Renal pelvis (tissue), 4 donors: ENCODE data around the gene MRPS27. TPM values are rescaled to one million over a fixed set of nuclear protein-coding genes. Genes with fewer than 3 reads are reported as not detected.
"Not testable (repeated sequence)": the region's sequence is repeated elsewhere in the genome, so short reads cannot be mapped to it uniquely, and the experiment has no call there.

Experiments used
- DNase-seq: peaks from one replicate; pipeline ENCODE4 v3.0.0-alpha.2; 2013
- polyA plus RNA-seq, 3 donors: library from polyadenylated mRNA; unstranded; fragments of 120-200 nt; gene quantifications; one replicate each; pipeline ENCODE4 v1.2.1, GENCODE V29; 2013; ENCODE audit not compliant: insufficient read length in 3 of 3

The MRPS27 gene
- polyA plus RNA-seq, 3 donors: 62.5 to 70.7 (median 64.2) TPM

DNA sequence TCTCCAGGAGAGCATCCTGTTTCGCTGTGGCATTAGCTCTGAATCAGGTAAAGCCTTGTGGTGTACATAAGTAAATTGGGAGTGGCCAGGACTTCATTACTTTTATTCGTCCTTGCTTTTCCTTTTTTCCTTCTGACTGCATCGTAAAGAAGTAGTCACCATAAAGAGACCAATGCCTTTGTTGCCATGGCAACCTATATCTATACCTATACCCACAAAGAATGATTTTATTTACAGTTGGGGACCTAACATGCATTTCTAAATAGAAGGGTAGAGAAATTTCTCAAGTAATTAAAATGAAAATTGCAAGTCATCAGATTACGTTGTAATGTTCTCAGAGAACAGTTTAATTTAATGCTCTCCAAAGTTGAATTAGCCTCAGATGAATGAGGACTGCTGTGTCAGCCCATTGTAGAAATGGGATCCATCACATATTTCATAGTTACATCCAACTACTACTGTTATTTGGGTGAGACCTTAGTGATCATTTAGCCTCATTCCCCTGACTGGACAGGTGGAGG is 18.7 kb upstream of the MRPS27 start:
- no peak for DNase-seq

- DNase-seq: no peak
Observed at GRCh38 chr5:72337159-72337558, 17.1 kb upstream of the MRPS27 start.

DNA sequence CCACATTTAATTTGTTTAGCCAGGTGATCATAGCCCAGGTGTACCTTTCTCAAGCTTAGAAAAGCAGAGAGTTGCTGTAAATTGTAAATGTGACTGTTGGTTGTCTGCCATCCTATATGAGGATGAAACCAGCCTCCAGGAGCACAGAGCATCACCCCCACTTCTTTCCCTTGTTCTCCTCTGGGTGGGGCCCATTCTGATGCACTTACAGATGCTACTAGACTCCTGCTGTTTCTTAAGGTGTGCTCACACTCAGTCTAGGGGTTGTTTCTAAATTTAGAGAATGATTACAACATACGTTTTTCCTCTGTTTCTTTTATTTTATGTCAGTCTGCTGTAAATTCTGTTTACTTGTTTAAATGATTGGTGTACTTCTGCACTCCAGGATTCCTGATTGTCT is 10.7 kb upstream of the MRPS27 start:
- DNase-seq: no peak

DNA sequence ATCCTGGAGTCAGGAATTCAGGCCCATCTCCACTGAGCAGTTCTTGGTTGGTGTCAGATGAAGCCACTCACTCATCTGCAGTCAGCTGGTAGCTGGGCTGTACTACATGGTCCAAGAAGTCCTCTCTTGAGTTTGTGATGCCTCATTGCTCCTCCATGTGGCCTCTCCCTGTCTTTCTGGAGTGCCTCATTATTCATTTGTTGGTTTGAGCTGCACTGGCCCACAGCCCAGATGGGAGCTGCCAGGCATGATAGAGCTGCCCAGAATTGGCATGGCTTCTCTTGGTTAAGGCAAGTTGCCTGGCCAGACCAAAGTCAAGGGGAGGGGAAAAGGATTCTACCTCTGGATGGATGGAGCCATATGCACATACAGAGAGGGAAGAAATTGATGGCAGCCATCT is 8.1 kb upstream of the MRPS27 start:
- DNase-seq: no peak

GRCh38 chr5:72326306-72326649 is 6.2 kb upstream of the MRPS27 start:
- DNase-seq: no peak

- DNase-seq: no peak
Observed at GRCh38 chr5:72325566-72326305, 5.7 kb upstream of the MRPS27 start.

DNA sequence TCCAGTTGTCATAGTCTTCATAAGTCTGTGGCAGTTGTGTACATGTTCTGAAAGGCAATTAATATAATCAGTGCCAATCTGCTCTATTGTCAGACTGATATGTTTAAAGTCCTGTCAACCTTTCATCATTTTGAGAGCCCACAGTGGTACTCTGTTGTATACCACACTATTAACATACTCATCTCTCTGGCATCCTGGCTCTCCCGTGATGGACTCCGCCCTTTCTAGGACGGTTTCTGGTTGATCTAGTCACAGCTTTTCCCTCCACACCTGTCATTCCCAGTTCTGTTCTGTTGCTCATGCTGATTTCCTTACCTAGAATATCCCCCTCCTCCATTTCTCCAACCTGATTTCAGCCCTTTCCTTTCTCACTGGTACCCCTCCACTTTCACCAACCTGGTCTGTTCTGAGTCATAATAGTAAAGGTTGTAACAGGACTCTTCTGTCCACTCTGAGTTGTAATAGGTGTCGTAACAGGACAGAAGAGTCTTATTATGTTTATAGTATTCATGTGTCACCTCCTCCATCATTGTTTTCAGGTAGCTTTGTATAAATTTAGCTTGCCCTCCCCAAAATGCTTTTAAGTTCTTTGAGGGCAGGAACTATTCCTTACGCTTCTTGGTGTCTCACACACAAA is 4.3 kb upstream of the MRPS27 start:
- DNase-seq: no peak

- not testable (repeated sequence) for DNase-seq
Observed at GRCh38 chr5:72319435-72319975, 535 bp downstream of the MRPS27 start.

GRCh38 chr5:72314571-72315172 is 5.4 kb downstream of the MRPS27 start:
- DNase-seq: no peak

DNA sequence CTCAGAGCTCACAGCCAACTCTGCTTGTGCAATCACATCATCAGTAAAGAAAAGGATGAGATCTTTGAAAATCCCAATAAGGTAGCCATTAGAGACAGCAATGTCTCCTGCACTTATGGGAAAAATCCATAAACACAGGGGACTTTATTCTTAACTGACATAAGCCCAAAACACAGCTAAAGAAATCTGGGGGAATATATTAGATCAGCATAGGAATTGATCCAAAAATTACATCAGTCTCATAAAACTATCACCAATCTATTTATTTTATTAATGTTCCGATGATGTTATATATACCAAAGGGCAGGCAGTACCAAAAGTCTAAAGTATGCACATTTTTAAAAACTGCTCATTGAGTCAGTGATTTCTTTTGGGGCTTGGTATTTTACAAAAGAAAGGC is 6.9 kb downstream of the MRPS27 start:
- DNase-seq: no peak

- no peak for DNase-seq
Observed at GRCh38 chr5:72308853-72309191, 11.2 kb downstream of the MRPS27 start.

- peak; percentile 97 for DNase-seq
Observed at GRCh38 chr5:72307968-72308852, 11.8 kb downstream of the MRPS27 start.

- peak; percentile 27 for DNase-seq
Observed at GRCh38 chr5:72307573-72307967, 12.5 kb downstream of the MRPS27 start.

DNA sequence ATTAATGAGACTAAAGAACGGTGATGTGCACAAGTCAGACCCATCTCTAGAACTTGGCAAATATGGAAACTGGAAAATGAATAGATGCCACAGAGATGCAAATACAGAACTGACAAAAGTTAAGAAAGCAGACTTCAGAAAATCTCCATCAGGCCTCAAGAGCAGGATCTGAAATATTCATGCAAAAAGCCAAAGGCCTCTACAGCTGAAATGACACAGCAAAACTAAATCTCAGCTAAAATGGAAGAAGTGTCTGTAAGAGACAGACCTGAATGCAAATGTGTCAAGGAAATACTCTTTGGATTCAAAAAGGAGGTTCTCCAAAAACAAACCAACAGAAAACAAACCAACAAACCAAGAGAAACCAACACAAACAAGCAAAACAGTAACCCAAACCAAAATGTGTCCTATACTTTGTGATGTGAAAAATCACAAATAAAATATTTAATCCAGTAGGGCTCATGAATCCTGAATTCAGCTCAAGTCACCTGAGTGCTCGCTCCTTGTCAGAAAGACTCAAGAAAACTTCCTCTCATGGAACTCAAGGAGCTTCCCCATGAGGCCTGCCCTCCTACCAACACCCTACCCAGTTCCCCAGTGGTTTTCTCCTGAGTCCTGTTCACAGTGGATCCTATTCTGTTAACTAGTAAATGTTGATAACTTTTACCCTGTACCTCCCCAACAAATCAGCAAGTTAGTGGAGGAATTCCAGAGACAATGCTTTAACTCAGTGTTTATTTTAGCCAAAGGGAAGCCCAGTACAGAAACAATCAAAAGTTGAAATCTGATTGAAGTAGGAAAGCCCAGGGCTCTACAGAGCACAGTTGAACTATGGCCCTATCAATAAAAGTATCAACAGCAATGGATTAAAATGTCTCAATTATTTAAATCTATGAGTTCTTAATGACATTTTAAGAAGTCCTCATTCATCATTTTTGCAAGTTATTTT is 14.6 kb downstream of the MRPS27 start:
- DNase-seq: no peak

- DNase-seq: no peak
Observed at GRCh38 chr5:72302171-72302570, 17.9 kb downstream of the MRPS27 start.

GRCh38 chr5:72301557-72301956 is 18.5 kb downstream of the MRPS27 start:
- DNase-seq: no peak

DNA sequence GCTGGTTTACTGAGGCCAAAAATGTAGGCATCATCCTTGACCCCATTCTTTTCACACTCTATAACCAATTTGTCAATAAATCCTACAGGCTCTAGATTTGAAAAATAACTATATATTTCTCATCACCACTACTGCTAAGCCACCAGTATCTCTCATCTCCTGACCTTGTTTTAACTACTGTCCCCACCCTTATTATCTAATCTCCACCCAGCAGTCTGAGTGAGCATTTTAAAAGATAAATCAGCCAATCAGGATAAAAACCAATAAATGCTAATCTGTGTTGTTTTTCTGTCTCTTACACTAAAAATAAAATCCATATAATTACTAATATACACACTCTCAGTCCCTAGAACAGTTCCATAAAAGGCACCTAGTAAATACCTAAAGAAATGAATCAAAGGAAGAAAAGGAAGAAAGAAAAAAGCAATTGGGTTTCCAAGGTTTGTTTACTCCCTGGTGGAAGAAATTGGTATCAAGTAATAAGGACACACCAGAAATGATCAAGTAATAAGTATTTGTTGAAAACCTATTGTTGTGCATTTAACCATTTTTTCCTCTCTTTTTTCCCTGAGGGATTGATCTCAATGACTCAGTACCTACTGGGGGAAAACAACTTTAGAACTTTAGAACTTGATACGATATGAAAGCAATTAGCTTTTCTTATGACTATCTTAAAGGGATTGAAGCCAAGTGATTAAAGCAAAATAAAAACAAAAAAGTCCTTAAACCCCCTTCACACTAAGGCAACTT is 19.3 kb downstream of the MRPS27 start:
- no peak for DNase-seq

DNA sequence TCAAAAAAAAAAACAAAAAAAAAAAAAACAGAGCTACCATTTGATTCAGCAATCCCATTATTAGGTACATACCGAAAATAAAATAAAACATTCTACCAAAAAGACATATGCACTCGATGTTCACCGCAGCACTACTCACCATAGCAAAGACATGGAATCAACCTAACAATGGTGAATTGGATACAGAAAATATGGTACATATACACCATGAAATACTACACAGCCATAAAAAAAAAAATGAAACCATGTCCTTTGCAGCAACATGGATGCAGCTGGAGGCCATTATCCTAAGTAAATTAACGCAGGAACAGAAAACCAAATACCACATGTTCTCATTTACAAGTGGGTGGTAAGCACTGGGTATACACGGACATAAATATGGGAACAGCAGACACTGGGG is 21.3 kb downstream of the MRPS27 start:
- no peak for DNase-seq

GRCh38 chr5:72298136-72298535 is 21.9 kb downstream of the MRPS27 start:
- not testable (repeated sequence) for DNase-seq

- DNase-seq: no peak
Observed at GRCh38 chr5:72296256-72296655, 23.8 kb downstream of the MRPS27 start.
